ENCODE results near the gene STX19.

The STX19 gene

GRCh38 chr3:94015025-94015424 is 13.4 kb downstream of the STX19 start:
- Histone ChIP-seq H3F3A (ENCODE audit: insufficient read depth, low read length) (no peaks in the 10 kb centered on the region), H4K20me1 (ENCODE audit: insufficient read depth, low read length) (no peaks in the 10 kb centered on the region), H3K9me3 (replicated peaks; ENCODE audit: insufficient read depth, low read length) (no peaks in the 10 kb centered on the region), H3K4me2 (ENCODE audit: low read depth, low read length) (no peak overlapping the region), H3K9ac (ENCODE audit: low read length) (no peak overlapping the region), H3K79me2 (ENCODE audit: low read length) (no peaks in the 10 kb centered on the region), H3K27me3 (replicated peaks; ENCODE audit: insufficient read depth, low read length) (no peaks in the 10 kb centered on the region), H3K4me1 (ENCODE audit: low read length) (no peaks in the 10 kb centered on the region), H2AFZ (ENCODE audit: low read length) (no peak overlapping the region), H3K4me3 (ENCODE audit: low read length) (no peak overlapping the region), H3K36me3 (replicated peaks; ENCODE audit: insufficient read depth, low read length) (no peaks in the 10 kb centered on the region), H3K9me2 (replicated peaks; ENCODE audit: insufficient read depth, low read length) (no peaks in the 10 kb centered on the region), H3K27ac (ENCODE audit: low read length) (no peak overlapping the region)
- DNase-seq, result no peak
- no peak for TF ChIP-seq CTCF (IDR thresholded peaks at IDR 0.05; ENCODE audit: low read length)
- no peak for TF ChIP-seq EZH2phosphoT487 (IDR thresholded peaks at IDR 0.05; ENCODE audit: low read length)
- TF ChIP-seq EZH2 (optimal IDR thresholded peaks at IDR 0.05; ENCODE audit: low read depth, low read length), result no peak

- Histone ChIP-seq H3K27ac (ENCODE audit: low read length) (no peak overlapping the region), H3K4me3 (ENCODE audit: low read length) (no peak overlapping the region), H3K4me2 (ENCODE audit: low read depth, low read length) (no peak overlapping the region), H3K79me2 (ENCODE audit: low read length) (no peaks in the 10 kb centered on the region), H3K9ac (ENCODE audit: low read length) (no peak overlapping the region), H3K9me2 (replicated peaks; ENCODE audit: insufficient read depth, low read length) (no peaks in the 10 kb centered on the region), H3K27me3 (replicated peaks; ENCODE audit: insufficient read depth, low read length) (no peaks in the 10 kb centered on the region), H3K36me3 (replicated peaks; ENCODE audit: insufficient read depth, low read length) (no peaks in the 10 kb centered on the region), H4K20me1 (ENCODE audit: insufficient read depth, low read length) (no peaks in the 10 kb centered on the region), H2AFZ (ENCODE audit: low read length) (no peak overlapping the region), H3F3A (ENCODE audit: insufficient read depth, low read length) (no peaks in the 10 kb centered on the region), H3K4me1 (ENCODE audit: low read length) (no peaks in the 10 kb centered on the region), H3K9me3 (replicated peaks; ENCODE audit: insufficient read depth, low read length) (no peaks in the 10 kb centered on the region)
- no peak for DNase-seq
- no peak for TF ChIP-seq EZH2phosphoT487 (IDR thresholded peaks at IDR 0.05; ENCODE audit: low read length)
Measured at GRCh38 chr3:94012185-94012584, 16.2 kb downstream of the STX19 start.

- Histone ChIP-seq H3F3A (ENCODE audit: insufficient read depth, low read length) (no peaks in the 10 kb centered on the region), H3K9ac (ENCODE audit: low read length) (no peak overlapping the region), H3K9me2 (replicated peaks; ENCODE audit: insufficient read depth, low read length) (no peaks in the 10 kb centered on the region), H3K27me3 (replicated peaks; ENCODE audit: insufficient read depth, low read length) (no peaks in the 10 kb centered on the region), H3K27ac (ENCODE audit: low read length) (no peak overlapping the region), H3K4me2 (ENCODE audit: low read depth, low read length) (no peak overlapping the region), H4K20me1 (ENCODE audit: insufficient read depth, low read length) (no peaks in the 10 kb centered on the region), H3K4me1 (ENCODE audit: low read length) (no peaks in the 10 kb centered on the region), H3K79me2 (ENCODE audit: low read length) (no peaks in the 10 kb centered on the region), H3K4me3 (ENCODE audit: low read length) (no peak overlapping the region), H2AFZ (ENCODE audit: low read length) (no peak overlapping the region), H3K36me3 (replicated peaks; ENCODE audit: insufficient read depth, low read length) (no peaks in the 10 kb centered on the region), H3K9me3 (replicated peaks; ENCODE audit: insufficient read depth, low read length) (no peaks in the 10 kb centered on the region)
- no peak for TF ChIP-seq EZH2 (optimal IDR thresholded peaks at IDR 0.05; ENCODE audit: low read depth, low read length)
- no peak for TF ChIP-seq EZH2phosphoT487 (IDR thresholded peaks at IDR 0.05; ENCODE audit: low read length)
- TF ChIP-seq CTCF (IDR thresholded peaks at IDR 0.05; ENCODE audit: low read length), result no peak
- DNase-seq, result no peak
Measured at GRCh38 chr3:94011233-94011711, 17.1 kb downstream of the STX19 start.

GRCh38 chr3:94009608-94010007 is 18.8 kb downstream of the STX19 start:
- no peak overlapping the region for H3K27ac ChIP-seq (ENCODE audit: low read length)
- H3K4me2 ChIP-seq (ENCODE audit: low read depth, low read length), result no peak overlapping the region
- H2AFZ ChIP-seq (ENCODE audit: low read length), result no peak overlapping the region
- TF ChIP-seq EZH2 (optimal IDR thresholded peaks at IDR 0.05; ENCODE audit: low read depth, low read length) (no peak), EZH2phosphoT487 (IDR thresholded peaks at IDR 0.05; ENCODE audit: low read length) (no peak), CTCF (IDR thresholded peaks at IDR 0.05; ENCODE audit: low read length) (no peak)
- H3K4me1 ChIP-seq (ENCODE audit: low read length), result no peaks in the 10 kb centered on the region
- no peak overlapping the region for H3K4me3 ChIP-seq (ENCODE audit: low read length)
- no peak overlapping the region for H3K9ac ChIP-seq (ENCODE audit: low read length)
- no peaks in the 10 kb centered on the region for H3K9me3 ChIP-seq (replicated peaks; ENCODE audit: insufficient read depth, low read length)
- H3K27me3 ChIP-seq (replicated peaks; ENCODE audit: insufficient read depth, low read length), result no peaks in the 10 kb centered on the region
- DNase-seq, result no peak
- no peaks in the 10 kb centered on the region for H3K9me2 ChIP-seq (replicated peaks; ENCODE audit: insufficient read depth, low read length)
- H3K79me2 ChIP-seq (ENCODE audit: low read length), result no peaks in the 10 kb centered on the region
- H3F3A ChIP-seq (ENCODE audit: insufficient read depth, low read length), result no peaks in the 10 kb centered on the region
- no peaks in the 10 kb centered on the region for H4K20me1 ChIP-seq (ENCODE audit: insufficient read depth, low read length)
- H3K36me3 ChIP-seq (replicated peaks; ENCODE audit: insufficient read depth, low read length), result no peaks in the 10 kb centered on the region

All from MM.1S (cell line).